ENCODE measurements around the gene S100A14.
"Not testable (repeated sequence)": the region's sequence is repeated elsewhere in the genome, so short reads cannot be mapped to it uniquely, and the experiment has no call there.

DNA sequence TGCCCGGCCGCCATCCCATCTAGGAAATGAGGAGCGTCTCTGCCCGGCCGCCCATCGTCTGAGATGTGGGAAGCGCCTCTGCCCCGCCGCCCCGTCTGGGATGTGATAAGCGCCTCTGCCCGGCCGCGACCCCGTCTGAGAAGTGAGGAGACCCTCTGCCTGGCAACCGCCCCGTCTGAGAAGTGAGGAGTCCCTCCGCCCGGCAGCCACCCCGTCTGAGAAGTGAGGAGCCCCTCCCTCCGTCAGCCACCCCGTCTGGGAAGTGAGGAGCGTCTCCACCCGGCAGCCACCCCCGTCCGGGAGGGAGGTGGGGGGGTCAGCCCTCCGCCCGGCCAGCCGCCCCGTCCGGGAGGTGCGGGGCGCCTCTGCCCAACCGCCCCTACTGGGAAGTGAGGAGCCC lies 33.3 kb downstream of the S100A14 start:
- not testable (repeated sequence) for TF ChIP-seq POLR2AphosphoS5, POLR2A, EP300 (IDR thresholded peaks at IDR 0.05)
- TF ChIP-seq, protein P1, sequence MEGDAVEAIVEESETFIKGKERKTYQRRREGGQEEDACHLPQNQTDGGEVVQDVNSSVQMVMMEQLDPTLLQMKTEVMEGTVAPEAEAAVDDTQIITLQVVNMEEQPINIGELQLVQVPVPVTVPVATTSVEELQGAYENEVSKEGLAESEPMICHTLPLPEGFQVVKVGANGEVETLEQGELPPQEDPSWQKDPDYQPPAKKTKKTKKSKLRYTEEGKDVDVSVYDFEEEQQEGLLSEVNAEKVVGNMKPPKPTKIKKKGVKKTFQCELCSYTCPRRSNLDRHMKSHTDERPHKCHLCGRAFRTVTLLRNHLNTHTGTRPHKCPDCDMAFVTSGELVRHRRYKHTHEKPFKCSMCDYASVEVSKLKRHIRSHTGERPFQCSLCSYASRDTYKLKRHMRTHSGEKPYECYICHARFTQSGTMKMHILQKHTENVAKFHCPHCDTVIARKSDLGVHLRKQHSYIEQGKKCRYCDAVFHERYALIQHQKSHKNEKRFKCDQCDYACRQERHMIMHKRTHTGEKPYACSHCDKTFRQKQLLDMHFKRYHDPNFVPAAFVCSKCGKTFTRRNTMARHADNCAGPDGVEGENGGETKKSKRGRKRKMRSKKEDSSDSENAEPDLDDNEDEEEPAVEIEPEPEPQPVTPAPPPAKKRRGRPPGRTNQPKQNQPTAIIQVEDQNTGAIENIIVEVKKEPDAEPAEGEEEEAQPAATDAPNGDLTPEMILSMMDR (IDR thresholded peaks at IDR 0.05) = not testable (repeated sequence)

All from stomach (tissue), 4 donors.